ENCODE measurements around the gene FAM47E. TPM values are rescaled to one million over a fixed set of nuclear protein-coding genes. Genes with fewer than 3 reads are reported as not detected.

FAM47E gene
- total RNA-seq, 1 donor from 2014 or later: 2.9 TPM

- TF ChIP-seq CTCF (IDR thresholded peaks at IDR 0.05; ENCODE audit: partially characterized antibody, unreplicated experiment): no peak
- Mint-ChIP-seq H3K27ac (ENCODE audit: unreplicated experiment) (peak overlapping the region; percentile 97), H3K36me3 (ENCODE audit: unreplicated experiment) (no peaks in the 10 kb centered on the region), H3K27me3 (ENCODE audit: unreplicated experiment) (peaks cover 5% of the 10 kb centered on the region), H3K4me1 (ENCODE audit: low read depth, unreplicated experiment) (peaks cover 68% of the 10 kb centered on the region), H3K4me3 (ENCODE audit: unreplicated experiment) (peak overlapping the region; percentile 87), H3K9me3 (ENCODE audit: unreplicated experiment) (peaks cover 3% of the 10 kb centered on the region)
- DNase-seq: peak; percentile 54
Measured at GRCh38 chr4:76206222-76206942, 45.1 kb upstream of the FAM47E start.

GRCh38 chr4:76207549-76207948 lies 44.0 kb upstream of the FAM47E start:
- no peak for TF ChIP-seq CTCF (IDR thresholded peaks at IDR 0.05; ENCODE audit: partially characterized antibody, unreplicated experiment)
- peak overlapping the region; percentile 86 for H3K4me3 Mint-ChIP-seq (ENCODE audit: unreplicated experiment)
- H3K9me3 Mint-ChIP-seq (ENCODE audit: unreplicated experiment): peaks cover 7% of the 10 kb centered on the region
- H3K36me3 Mint-ChIP-seq (ENCODE audit: unreplicated experiment): peaks cover 3% of the 10 kb centered on the region
- H3K27me3 Mint-ChIP-seq (ENCODE audit: unreplicated experiment): peaks cover 6% of the 10 kb centered on the region
- peaks cover 66% of the 10 kb centered on the region for H3K4me1 Mint-ChIP-seq (ENCODE audit: low read depth, unreplicated experiment)
- H3K27ac Mint-ChIP-seq (ENCODE audit: unreplicated experiment): peak overlapping the region; percentile 97
- DNase-seq: no peak

- H3K27ac Mint-ChIP-seq (ENCODE audit: unreplicated experiment): peak overlapping the region; percentile 97
- peaks cover 66% of the 10 kb centered on the region for H3K4me1 Mint-ChIP-seq (ENCODE audit: low read depth, unreplicated experiment)
- no peak for TF ChIP-seq CTCF (IDR thresholded peaks at IDR 0.05; ENCODE audit: partially characterized antibody, unreplicated experiment)
- no peak for DNase-seq
- peaks cover 6% of the 10 kb centered on the region for H3K36me3 Mint-ChIP-seq (ENCODE audit: unreplicated experiment)
- peaks cover 12% of the 10 kb centered on the region for H3K27me3 Mint-ChIP-seq (ENCODE audit: unreplicated experiment)
- peaks cover 13% of the 10 kb centered on the region for H3K9me3 Mint-ChIP-seq (ENCODE audit: unreplicated experiment)
- H3K4me3 Mint-ChIP-seq (ENCODE audit: unreplicated experiment): peak overlapping the region; percentile 86
Measured at GRCh38 chr4:76208005-76208765, 43.3 kb upstream of the FAM47E start.

- H3K4me3 Mint-ChIP-seq (ENCODE audit: unreplicated experiment): peak overlapping the region; percentile 96
- H3K9me3 Mint-ChIP-seq (ENCODE audit: unreplicated experiment): peaks cover 19% of the 10 kb centered on the region
- H3K27me3 Mint-ChIP-seq (ENCODE audit: unreplicated experiment): peaks cover 13% of the 10 kb centered on the region
- H3K4me1 Mint-ChIP-seq (ENCODE audit: low read depth, unreplicated experiment): peaks cover 58% of the 10 kb centered on the region
- DNase-seq: no peak
- no peak for TF ChIP-seq CTCF (IDR thresholded peaks at IDR 0.05; ENCODE audit: partially characterized antibody, unreplicated experiment)
- H3K27ac Mint-ChIP-seq (ENCODE audit: unreplicated experiment): peak overlapping the region; percentile 64
- peaks cover 6% of the 10 kb centered on the region for H3K36me3 Mint-ChIP-seq (ENCODE audit: unreplicated experiment)
Measured at GRCh38 chr4:76209881-76210280, 41.6 kb upstream of the FAM47E start.

GRCh38 chr4:76210452-76210851 lies 41.1 kb upstream of the FAM47E start:
- peaks cover 19% of the 10 kb centered on the region for H3K9me3 Mint-ChIP-seq (ENCODE audit: unreplicated experiment)
- DNase-seq: no peak

More at GRCh38 chr4:76210452-76210851, 41.1 kb upstream of the FAM47E start:
- TF ChIP-seq CTCF (IDR thresholded peaks at IDR 0.05; ENCODE audit: partially characterized antibody, unreplicated experiment): no peak
- Mint-ChIP-seq H3K27ac (ENCODE audit: unreplicated experiment) (peak overlapping the region; percentile 48), H3K27me3 (ENCODE audit: unreplicated experiment) (peaks cover 13% of the 10 kb centered on the region), H3K36me3 (ENCODE audit: unreplicated experiment) (peaks cover 6% of the 10 kb centered on the region), H3K4me1 (ENCODE audit: low read depth, unreplicated experiment) (peaks cover 58% of the 10 kb centered on the region), H3K4me3 (ENCODE audit: unreplicated experiment) (peak overlapping the region; percentile 96)

Measured in glutamatergic neuron (in vitro differentiated cells).